Heart left ventricle (tissue), 13 donors: ENCODE data around the gene CX3CL1.

Experiments
- POLR2A ChIP-seq, 2 donors: fragments of 450-650 bp; IDR thresholded peaks; one replicate each; pipeline ENCODE4 v1.6.1; 2017; ENCODE audit warnings: antibody characterized with exemption in 2 of 2, mild to moderate bottlenecking in 2 of 2, moderate library complexity in 2 of 2
- TF ChIP-seq, protein P1 (sequence below), 12 donors: fragments of 200-600 bp; sonication (generic) in 4 of 12; IDR thresholded peaks; one replicate each; pipeline versions ENCODE4 v1.5.0 to v1.8.0; 2018 to 2022; ENCODE audit warnings: antibody characterized with exemption in 12 of 12, mild to moderate bottlenecking in 5 of 12
- donor health status: ischemic (EF 13 %, LVEDD 7.1; RV severe dilation, severe dysfunction).
- donor health status: DM: no; HTN: yes; CAD: no.
- donor health status: DM: no; HTN: no; CAD: no.
- donor health status: ischemic (EF 25% LVEDD 6.9; RV normal size, moderate dysfunction).
- donor health status: ischemic (EF 25% LVEDD 5.7; RV mildly dilated, moderate dysfunction).
- donor health status: ischemic (EF 35%, LVEDD 5.7; RV mildly dilated, moderate dysfunction).
- donor health status: nonischemic (EF 11% LVEDD 7.7; RV severe dilation, severe dysfunction).
- donor health status: DM: yes; HTN: yes; CAD: no.
- donor health status: PGD.
- donor health status: ischemic (EF 29% LVEDD 5.4; RV normal size, mild dysfunction).
- donor health status: nonischemic (EF 23%, LVEDD 6.1; RV moderate dilation, normal function).

DNA sequence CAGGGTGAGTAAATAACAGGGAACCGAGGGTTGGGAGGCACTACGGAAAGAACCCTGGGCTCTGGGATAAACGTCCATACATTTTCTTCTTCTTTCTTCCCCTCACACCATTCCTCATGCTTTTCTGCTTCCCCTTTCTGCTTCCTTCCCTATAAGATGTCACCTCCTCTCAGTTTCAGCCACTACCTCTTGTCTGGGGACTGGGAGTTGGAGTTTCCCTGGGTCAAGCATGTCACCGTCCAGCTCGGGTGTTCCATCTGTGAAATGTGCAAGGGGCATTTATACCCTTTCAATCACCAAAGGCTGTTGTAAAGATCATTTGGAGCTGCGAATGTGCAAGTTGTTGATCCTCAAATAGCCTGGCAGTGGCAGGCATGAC is 31.2 kb upstream of the CX3CL1 start:
- TF ChIP-seq, protein P1, sequence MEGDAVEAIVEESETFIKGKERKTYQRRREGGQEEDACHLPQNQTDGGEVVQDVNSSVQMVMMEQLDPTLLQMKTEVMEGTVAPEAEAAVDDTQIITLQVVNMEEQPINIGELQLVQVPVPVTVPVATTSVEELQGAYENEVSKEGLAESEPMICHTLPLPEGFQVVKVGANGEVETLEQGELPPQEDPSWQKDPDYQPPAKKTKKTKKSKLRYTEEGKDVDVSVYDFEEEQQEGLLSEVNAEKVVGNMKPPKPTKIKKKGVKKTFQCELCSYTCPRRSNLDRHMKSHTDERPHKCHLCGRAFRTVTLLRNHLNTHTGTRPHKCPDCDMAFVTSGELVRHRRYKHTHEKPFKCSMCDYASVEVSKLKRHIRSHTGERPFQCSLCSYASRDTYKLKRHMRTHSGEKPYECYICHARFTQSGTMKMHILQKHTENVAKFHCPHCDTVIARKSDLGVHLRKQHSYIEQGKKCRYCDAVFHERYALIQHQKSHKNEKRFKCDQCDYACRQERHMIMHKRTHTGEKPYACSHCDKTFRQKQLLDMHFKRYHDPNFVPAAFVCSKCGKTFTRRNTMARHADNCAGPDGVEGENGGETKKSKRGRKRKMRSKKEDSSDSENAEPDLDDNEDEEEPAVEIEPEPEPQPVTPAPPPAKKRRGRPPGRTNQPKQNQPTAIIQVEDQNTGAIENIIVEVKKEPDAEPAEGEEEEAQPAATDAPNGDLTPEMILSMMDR (IDR thresholded peaks at IDR 0.05), result no peak
- no peak for TF ChIP-seq POLR2A (IDR thresholded peaks at IDR 0.05)
